ENCODE results near the gene MVB12B.
"Not testable (repeated sequence)": the region's sequence is repeated elsewhere in the genome, so short reads cannot be mapped to it uniquely, and the experiment has no call there.

MVB12B gene

GRCh38 chr9:126326228-126327005 is at the start of gene MVB12B:
TSS of gene MVB12B (plus strand) at chr9:126326829. CDS start at chr9:126326930, 101 bp downstream.
- peak; percentile 31 for DNase-seq

GRCh38 chr9:126283799-126284465 is 42.7 kb upstream of the MVB12B start:
- no peak for DNase-seq

GRCh38 chr9:126285652-126286051 is 41.0 kb upstream of the MVB12B start:
- not testable (repeated sequence) for DNase-seq

GRCh38 chr9:126287166-126287866 is 39.3 kb upstream of the MVB12B start:
- DNase-seq: no peak

- DNase-seq: no peak
Observed at GRCh38 chr9:126290871-126291270, 35.8 kb upstream of the MVB12B start.

GRCh38 chr9:126291925-126292324 is 34.7 kb upstream of the MVB12B start:
- no peak for DNase-seq

- DNase-seq: no peak
Observed at GRCh38 chr9:126292736-126293521, 33.7 kb upstream of the MVB12B start.

GRCh38 chr9:126293522-126293889 is 33.1 kb upstream of the MVB12B start:
- DNase-seq: no peak

GRCh38 chr9:126294331-126295081 is 32.1 kb upstream of the MVB12B start:
- DNase-seq: no peak

- no peak for DNase-seq
Observed at GRCh38 chr9:126295082-126295477, 31.5 kb upstream of the MVB12B start.

- DNase-seq: no peak
Observed at GRCh38 chr9:126295516-126295915, 31.1 kb upstream of the MVB12B start.

- DNase-seq: no peak
Observed at GRCh38 chr9:126295936-126296600, 30.6 kb upstream of the MVB12B start.

- DNase-seq: no peak
Observed at GRCh38 chr9:126296687-126297086, 29.9 kb upstream of the MVB12B start.

- DNase-seq: no peak
Observed at GRCh38 chr9:126297661-126298060, 29.0 kb upstream of the MVB12B start.

GRCh38 chr9:126298063-126298801 is 28.4 kb upstream of the MVB12B start:
- no peak for DNase-seq

GRCh38 chr9:126299706-126300276 is 26.8 kb upstream of the MVB12B start:
- no peak for DNase-seq

GRCh38 chr9:126301196-126301595 is 25.4 kb upstream of the MVB12B start:
- no peak for DNase-seq

GRCh38 chr9:126301985-126302603 is 24.5 kb upstream of the MVB12B start:
- peak; percentile 57 for DNase-seq

- DNase-seq: no peak
Observed at GRCh38 chr9:126302730-126303129, 23.9 kb upstream of the MVB12B start.

- no peak for DNase-seq
Observed at GRCh38 chr9:126303488-126303887, 23.1 kb upstream of the MVB12B start.
